ENCODE data around the gene CHMP2A.
"Not testable (repeated sequence)": the region's sequence is repeated elsewhere in the genome, so short reads cannot be mapped to it uniquely, and the experiment has no call there.

The CHMP2A gene

DNA sequence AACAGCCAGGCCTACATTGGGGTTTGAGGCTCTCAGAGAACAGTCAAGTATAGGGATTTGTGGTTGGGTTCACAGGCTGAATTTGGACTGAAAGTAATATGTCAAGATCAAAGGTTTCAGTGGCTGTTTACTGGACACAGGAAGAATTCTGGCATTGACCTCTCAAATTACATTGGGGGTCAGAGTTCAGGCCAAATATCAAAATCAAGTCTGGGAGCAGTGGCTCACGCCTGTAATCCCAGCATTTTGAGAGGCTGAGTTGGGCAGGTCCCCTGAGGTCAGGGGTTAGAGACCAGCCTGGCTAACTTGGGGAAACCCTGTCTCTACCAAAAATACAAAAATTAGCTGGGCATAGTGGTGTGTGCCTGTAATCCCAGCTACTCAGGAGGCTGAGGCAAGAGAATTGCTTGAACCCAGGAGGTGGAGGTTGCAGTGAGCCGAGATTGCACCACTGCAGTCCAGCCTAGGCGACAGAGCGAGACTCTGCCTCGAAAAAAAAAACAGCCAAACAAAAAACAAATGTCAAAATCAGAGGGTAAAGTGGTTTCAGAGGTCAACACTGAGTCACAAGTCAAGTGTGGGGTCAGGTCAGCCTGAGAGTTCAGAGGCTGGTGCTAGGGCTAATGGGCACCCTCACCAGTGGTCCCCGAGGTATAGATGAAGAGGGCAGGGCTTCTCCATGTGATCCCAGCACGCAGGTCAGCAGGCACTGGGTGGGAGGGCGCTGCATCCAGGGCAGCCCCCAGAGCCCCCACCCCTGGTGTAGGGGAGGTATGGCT, 44.6 kb downstream of the CHMP2A start:
- Histone ChIP-seq H3K27me3 (ENCODE audit: low read length) (no peaks in the 10 kb centered on the region), H3K79me2 (ENCODE audit: insufficient read depth, low read length) (peaks cover 8% of the 10 kb centered on the region), H3K27ac (ENCODE audit: low read depth, low read length) (no peak overlapping the region), H3K4me2 (ENCODE audit: low read depth, low read length, poor library complexity, severe bottlenecking) (no peak overlapping the region), H3K36me3 (ENCODE audit: low read length) (no peaks in the 10 kb centered on the region), H4K20me1 (ENCODE audit: low read depth, low read length) (no peaks in the 10 kb centered on the region), H3F3A (ENCODE audit: insufficient read depth) (no peaks in the 10 kb centered on the region), H3K9me2 (replicated peaks; ENCODE audit: insufficient read depth, low read length) (no peaks in the 10 kb centered on the region), H3K9me3 (ENCODE audit: insufficient read depth, low read length) (no peaks in the 10 kb centered on the region), H2AFZ (ENCODE audit: low read depth, low read length, severe bottlenecking) (no peak overlapping the region), H3K9ac (ENCODE audit: low read length) (no peak overlapping the region), H3K4me3 (ENCODE audit: insufficient read depth, low read length, poor library complexity, severe bottlenecking) (no peak overlapping the region)
- no peak for TF ChIP-seq EZH2phosphoT487 (conservative IDR thresholded peaks at IDR 0.05; ENCODE audit: low read length)
- TF ChIP-seq, protein P1, sequence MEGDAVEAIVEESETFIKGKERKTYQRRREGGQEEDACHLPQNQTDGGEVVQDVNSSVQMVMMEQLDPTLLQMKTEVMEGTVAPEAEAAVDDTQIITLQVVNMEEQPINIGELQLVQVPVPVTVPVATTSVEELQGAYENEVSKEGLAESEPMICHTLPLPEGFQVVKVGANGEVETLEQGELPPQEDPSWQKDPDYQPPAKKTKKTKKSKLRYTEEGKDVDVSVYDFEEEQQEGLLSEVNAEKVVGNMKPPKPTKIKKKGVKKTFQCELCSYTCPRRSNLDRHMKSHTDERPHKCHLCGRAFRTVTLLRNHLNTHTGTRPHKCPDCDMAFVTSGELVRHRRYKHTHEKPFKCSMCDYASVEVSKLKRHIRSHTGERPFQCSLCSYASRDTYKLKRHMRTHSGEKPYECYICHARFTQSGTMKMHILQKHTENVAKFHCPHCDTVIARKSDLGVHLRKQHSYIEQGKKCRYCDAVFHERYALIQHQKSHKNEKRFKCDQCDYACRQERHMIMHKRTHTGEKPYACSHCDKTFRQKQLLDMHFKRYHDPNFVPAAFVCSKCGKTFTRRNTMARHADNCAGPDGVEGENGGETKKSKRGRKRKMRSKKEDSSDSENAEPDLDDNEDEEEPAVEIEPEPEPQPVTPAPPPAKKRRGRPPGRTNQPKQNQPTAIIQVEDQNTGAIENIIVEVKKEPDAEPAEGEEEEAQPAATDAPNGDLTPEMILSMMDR (IDR thresholded peaks at IDR 0.05; ENCODE audit: insufficient read depth, low read length, poor library complexity, severe bottlenecking): no peak

DNA sequence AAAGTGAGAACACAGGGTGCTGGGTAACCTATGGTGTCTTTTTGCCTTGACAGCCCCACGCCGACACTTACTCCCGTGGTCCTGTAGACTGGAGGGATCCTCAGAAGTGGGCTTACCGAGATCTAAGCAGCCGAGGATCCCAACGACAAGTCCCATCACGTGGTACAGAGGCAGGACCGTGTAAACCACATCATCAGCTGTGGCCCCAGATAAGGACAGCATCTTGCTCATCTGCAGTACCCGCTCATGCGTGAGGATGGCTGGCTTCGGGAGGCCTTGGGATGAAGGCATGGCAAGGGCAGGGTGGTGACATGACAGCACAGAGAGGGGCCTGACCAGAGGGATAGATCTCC, 45.2 kb downstream of the CHMP2A start:
- Histone ChIP-seq H3K9me2 (replicated peaks; ENCODE audit: insufficient read depth, low read length) (no peaks in the 10 kb centered on the region), H3K9me3 (ENCODE audit: insufficient read depth, low read length) (no peaks in the 10 kb centered on the region), H3K9ac (ENCODE audit: low read length) (no peak overlapping the region), H3K27me3 (ENCODE audit: low read length) (no peaks in the 10 kb centered on the region), H2AFZ (ENCODE audit: low read depth, low read length, severe bottlenecking) (no peak overlapping the region), H3K27ac (ENCODE audit: low read depth, low read length) (no peak overlapping the region), H3K4me3 (ENCODE audit: insufficient read depth, low read length, poor library complexity, severe bottlenecking) (no peak overlapping the region), H4K20me1 (ENCODE audit: low read depth, low read length) (no peaks in the 10 kb centered on the region), H3K36me3 (ENCODE audit: low read length) (no peaks in the 10 kb centered on the region), H3F3A (ENCODE audit: insufficient read depth) (no peaks in the 10 kb centered on the region), H3K79me2 (ENCODE audit: insufficient read depth, low read length) (peaks cover 4% of the 10 kb centered on the region), H3K4me2 (ENCODE audit: low read depth, low read length, poor library complexity, severe bottlenecking) (no peak overlapping the region)
- TF ChIP-seq, protein P1 (IDR thresholded peaks at IDR 0.05; ENCODE audit: insufficient read depth, low read length, poor library complexity, severe bottlenecking): no peak
- TF ChIP-seq EZH2phosphoT487 (conservative IDR thresholded peaks at IDR 0.05; ENCODE audit: low read length): no peak

DNA sequence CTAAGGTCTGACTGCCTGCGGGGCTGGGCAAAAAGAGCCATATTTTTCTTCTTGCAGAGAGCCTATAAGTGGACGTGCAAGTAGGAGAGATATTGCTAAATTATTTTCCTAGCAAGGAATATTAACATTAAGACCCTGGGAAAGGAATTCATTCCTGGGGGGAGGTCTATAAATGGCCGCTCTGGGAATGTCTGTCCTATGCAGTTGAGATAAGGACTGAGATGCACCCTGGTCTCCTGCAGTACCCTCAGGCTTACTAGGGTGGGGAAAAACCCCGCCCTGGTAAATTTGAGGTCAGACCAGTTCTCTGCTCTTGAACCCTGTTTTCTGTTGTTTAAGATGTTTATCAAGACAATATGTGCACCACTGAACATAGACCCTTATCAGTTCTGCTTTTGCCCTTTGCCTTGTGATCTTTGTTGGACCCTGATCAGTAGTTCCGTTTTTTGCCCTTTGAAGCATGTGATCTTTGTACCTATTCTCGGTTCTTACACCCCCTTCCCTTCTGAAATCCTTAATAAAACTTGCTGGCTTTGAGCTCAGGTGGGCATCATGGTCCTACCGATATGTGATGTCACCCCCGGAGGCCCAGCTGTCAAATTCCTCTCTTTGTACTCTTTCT, 47.2 kb downstream of the CHMP2A start:
- not testable (repeated sequence) for H3K79me2 ChIP-seq (ENCODE audit: insufficient read depth, low read length); H3K9ac ChIP-seq (ENCODE audit: low read length); H3K36me3 ChIP-seq (ENCODE audit: low read length); H4K20me1 ChIP-seq (ENCODE audit: low read depth, low read length); H3K9me3 ChIP-seq (ENCODE audit: insufficient read depth, low read length); H3K4me3 ChIP-seq (ENCODE audit: insufficient read depth, low read length, poor library complexity, severe bottlenecking); H3K27ac ChIP-seq (ENCODE audit: low read depth, low read length); H3F3A ChIP-seq (ENCODE audit: insufficient read depth); H3K27me3 ChIP-seq (ENCODE audit: low read length); H3K9me2 ChIP-seq (replicated peaks; ENCODE audit: insufficient read depth, low read length); H2AFZ ChIP-seq (ENCODE audit: low read depth, low read length, severe bottlenecking); H3K4me2 ChIP-seq (ENCODE audit: low read depth, low read length, poor library complexity, severe bottlenecking)

Measured in SU-DHL-6 (cell line).